Hindlimb muscle (tissue), 1 donor: ENCODE data around the gene FAM124B. TPM values are rescaled to one million over a fixed set of nuclear protein-coding genes. Genes with fewer than 3 reads are reported as not detected.

Experiments used
- DNase-seq: peaks from one replicate; pipeline ENCODE4 v3.0.0-alpha.2; 2013
- polyA plus RNA-seq: library from polyadenylated mRNA; unstranded; fragments of 120-200 nt; gene quantifications from one replicate; pipeline ENCODE4 v1.2.1, GENCODE V29; 2013; ENCODE audit not compliant: insufficient read length

Gene FAM124B
- polyA plus RNA-seq, 1 donor = 7.0 TPM

- DNase-seq = no peak
These were observed 21.9 kb downstream of the FAM124B start for GRCh38 chr2:224379986-224380385.

- no peak for DNase-seq
These were observed 22.7 kb downstream of the FAM124B start for GRCh38 chr2:224379172-224379571.

- DNase-seq = no peak
These were observed 23.2 kb downstream of the FAM124B start for GRCh38 chr2:224378701-224379097.

- DNase-seq = no peak
These were observed 23.9 kb downstream of the FAM124B start for GRCh38 chr2:224377751-224378700.

GRCh38 chr2:224372641-224373040 lies 29.3 kb downstream of the FAM124B start:
- DNase-seq = no peak

GRCh38 chr2:224369028-224369632 lies 32.8 kb downstream of the FAM124B start:
- no peak for DNase-seq

- DNase-seq = no peak
These were observed 35.6 kb downstream of the FAM124B start for GRCh38 chr2:224366267-224366844.

GRCh38 chr2:224365331-224365730 lies 36.6 kb downstream of the FAM124B start:
- no peak for DNase-seq

- no peak for DNase-seq
These were observed 38.6 kb downstream of the FAM124B start for GRCh38 chr2:224363281-224363680.

- DNase-seq = no peak
These were observed 39.8 kb downstream of the FAM124B start for GRCh38 chr2:224362094-224362493.

GRCh38 chr2:224360801-224361251 lies 41.1 kb downstream of the FAM124B start:
- no peak for DNase-seq

GRCh38 chr2:224359569-224359968 lies 42.3 kb downstream of the FAM124B start:
- DNase-seq = no peak

- peak; percentile 53 for DNase-seq
These were observed 44.6 kb downstream of the FAM124B start for GRCh38 chr2:224357098-224357901.

GRCh38 chr2:224354632-224355211 lies 47.2 kb downstream of the FAM124B start:
- DNase-seq = no peak

- no peak for DNase-seq
These were observed 51.2 kb downstream of the FAM124B start for GRCh38 chr2:224350703-224351102.

- DNase-seq = no peak
These were observed 52.5 kb downstream of the FAM124B start for GRCh38 chr2:224349396-224349795.

- no peak for DNase-seq
These were observed 54.5 kb downstream of the FAM124B start for GRCh38 chr2:224347176-224348051.

- DNase-seq = no peak
These were observed 56.4 kb downstream of the FAM124B start for GRCh38 chr2:224345492-224345891.

- DNase-seq = no peak
These were observed 58.7 kb downstream of the FAM124B start for GRCh38 chr2:224343226-224343625.

- DNase-seq = no peak
These were observed 65.9 kb downstream of the FAM124B start for GRCh38 chr2:224335991-224336390.

- DNase-seq = no peak
These were observed 67.2 kb downstream of the FAM124B start for GRCh38 chr2:224334726-224335125.
